Measurements from ENCODE around the gene KIF3B.

- TF ChIP-seq CTCF (IDR thresholded peaks at IDR 0.05) (no peak), POLR2A (IDR thresholded peaks at IDR 0.05) (no peak)
These were observed 55.2 kb downstream of the KIF3B start for GRCh38 chr20:32332614-32333013.

Data from adrenal gland (tissue), 5 donors.